Endothelial cell of umbilical vein (primary cell): ENCODE measurements around the gene MISP. TPM values are rescaled to one million over a fixed set of nuclear protein-coding genes. Genes with fewer than 3 reads are reported as not detected.

Experiments used
- BruUV-seq: library from RNA; stranded (reverse); fragments of 400-500 nt; replicated peaks from 2 replicates; lab custom pipeline; 2021; lab: Mats Ljungman, UMichigan
- CTCF ChIA-PET: fragments of 300-600, 350-600 bp; sonication (Branson Sonifier 250); formaldehyde crosslinking; loops from one replicate; lab custom pipeline; 2021; ENCODE audit warnings: antibody characterized with exemption, inconsistent platforms; lab: Charles Lee
- POLR2A ChIA-PET: fragments of 300-600, 350-600 bp; sonication (Branson Sonifier 250); formaldehyde crosslinking; loops from one replicate; lab custom pipeline; 2021; ENCODE audit warnings: antibody characterized with exemption, inconsistent platforms; lab: Charles Lee
- DNase-seq: peaks from one replicate; pipeline ENCODE4 v3.0.0-alpha.2; 2011; ENCODE audit warnings: low read depth, low spot score
- FAIRE-seq: peaks from 2 replicates; lab custom pipeline; 2011; peaks lifted over from hg19 to GRCh38; lab: Jason Lieb, UNC
- H2AFZ ChIP-seq: 2 replicates; pipeline ENCODE4 v1.6.0; 2012; ENCODE audit warnings: low read depth, low read length, control low read depth, inconsistent platforms
- H3K27ac ChIP-seq: 2 replicates; pipeline ENCODE4 v1.5.1; 2011; ENCODE audit warnings: low read depth, mild to moderate bottlenecking, control low read depth, low read length, moderate library complexity; ENCODE audit not compliant: insufficient read depth
- H3K27me3 ChIP-seq, 2 experiments: 2 replicates each; pipeline versions ENCODE4 v1.6.0 to v1.6.1; 2011; ENCODE audit warnings: low read length in 2 of 2, mixed read lengths in 1 of 2; ENCODE audit not compliant: control insufficient read depth in 2 of 2, insufficient read depth in 2 of 2
- H3K36me3 ChIP-seq, 2 experiments: 2 replicates in 1 of 2; 3 replicates in 1 of 2; pipeline ENCODE4 v1.5.1; 2011; ENCODE audit warnings: low read length in 2 of 2, mild to moderate bottlenecking in 1 of 2, moderate library complexity in 1 of 2; ENCODE audit not compliant: control insufficient read depth in 2 of 2, insufficient read depth in 2 of 2; ENCODE audit errors: extremely low read depth in 1 of 2
- H3K4me1 ChIP-seq: 3 replicates; pipeline ENCODE4 v1.5.1; 2011; ENCODE audit warnings: mild to moderate bottlenecking, low read length; ENCODE audit not compliant: control insufficient read depth, insufficient read depth; ENCODE audit errors: extremely low read depth
- H3K4me2 ChIP-seq: 2 replicates; pipeline ENCODE4 v1.6.1; 2011; ENCODE audit warnings: low read length, control low read depth, mixed read lengths; ENCODE audit not compliant: insufficient read depth
- H3K4me3 ChIP-seq, 3 experiments: fragments of 200-600 bp in 1 of 3; sonication (generic), shearing (Covaris generic) in 1 of 3; replicated peaks in 1 of 3; 2 replicates each; pipeline ENCODE4 v1.5.1; 2011 to 2016; ENCODE audit warnings: control low read depth in 3 of 3, low read length in 3 of 3, mild to moderate bottlenecking in 2 of 3, inconsistent platforms in 1 of 3, low read depth in 1 of 3, moderate library complexity in 1 of 3; ENCODE audit not compliant: insufficient read depth in 1 of 3
- H3K79me2 ChIP-seq: 2 replicates; pipeline ENCODE4 v1.6.0; 2012; ENCODE audit warnings: low read length, inconsistent platforms; ENCODE audit not compliant: control insufficient read depth, insufficient read depth
- H3K9ac ChIP-seq: replicated peaks from 2 replicates; pipeline ENCODE3; 2011; ENCODE audit warnings: low read length, control low read depth; ENCODE audit not compliant: insufficient read depth; ENCODE audit errors: extremely low read depth
- H3K9me1 ChIP-seq: replicated peaks from 3 replicates; pipeline ENCODE4 v1.6.0; 2011; ENCODE audit warnings: mild to moderate bottlenecking, low read length; ENCODE audit not compliant: control insufficient read depth, insufficient read depth; ENCODE audit errors: extremely low read depth
- H3K9me3 ChIP-seq: replicated peaks from 2 replicates; pipeline ENCODE4 v1.5.1; 2012; ENCODE audit warnings: low read length, inconsistent platforms; ENCODE audit not compliant: control insufficient read depth, insufficient read depth
- H4K20me1 ChIP-seq: replicated peaks from 2 replicates; pipeline ENCODE3; 2011; ENCODE audit warnings: mild to moderate bottlenecking, low read length; ENCODE audit not compliant: control insufficient read depth, insufficient read depth; ENCODE audit errors: extremely low read depth
- EZH2 ChIP-seq: IDR thresholded peaks from 2 replicates; pipeline ENCODE4 v1.6.1; 2012; ENCODE audit warnings: borderline replicate concordance, low read depth, mild to moderate bottlenecking, moderate library complexity, low read length, inconsistent platforms; ENCODE audit not compliant: severe bottlenecking
- FOS ChIP-seq: IDR thresholded peaks from 2 replicates; pipeline ENCODE4 v1.6.1; 2011; ENCODE audit warnings: mild to moderate bottlenecking, low read length, moderate library complexity, borderline replicate concordance; ENCODE audit not compliant: insufficient read depth
- JUN ChIP-seq: IDR thresholded peaks from 2 replicates; pipeline ENCODE4 v1.6.1; 2011; ENCODE audit warnings: borderline replicate concordance, low read depth; ENCODE audit not compliant: insufficient read length, insufficient read depth
- MYC ChIP-seq: IDR thresholded peaks from one replicate; pipeline ENCODE4 v1.6.1; 2011; ENCODE audit warnings: mild to moderate bottlenecking, low read depth, low read length
- POLR2A ChIP-seq: IDR thresholded peaks from 2 replicates; pipeline ENCODE4 v1.6.1; 2012; ENCODE audit warnings: low read depth, mild to moderate bottlenecking, control low read depth, low read length
- POLR2AphosphoS5 ChIP-seq: IDR thresholded peaks from 2 replicates; pipeline ENCODE4 v1.6.1; 2012; ENCODE audit warnings: low read depth, mild to moderate bottlenecking, control low read depth, low read length, moderate library complexity; ENCODE audit not compliant: insufficient read depth
- dilution Hi-C: fragments of 300-500 bp; cut with MboI; formaldehyde crosslinking; loops from one replicate; pipeline ENCODE4 v1.15.0; 2019; ENCODE audit warnings: low sequenced_read_pairs; ENCODE audit not compliant: extremely low pct_ligation_motif_present
- intact Hi-C: fragments of 100-400 bp; cut with micrococcal nuclease; formaldehyde crosslinking; loops from one replicate; pipeline ENCODE4 v1.10.0; 2022
- polyA plus RNA-seq, 4 experiments: library from polyadenylated mRNA; depleted of rRNA in 3 of 4; stranded (reverse) in 3 of 4; unstranded in 1 of 4; fragments of >200 nt; gene quantifications; 2 replicates each; pipeline versions ENCODE4 v1.2.1 to v1.2.3, GENCODE V29; 2011 to 2012; ENCODE audit warnings: missing spikeins in 1 of 4
- total RNA-seq: library from RNA; stranded (reverse); gene quantifications from 2 replicates; pipeline ENCODE4 v1.2.3, GENCODE V29; 2021
- TF ChIP-seq, protein P1 (sequence below): IDR thresholded peaks from 2 replicates; pipeline ENCODE4 v1.6.1; 2011; ENCODE audit not compliant: insufficient read depth, insufficient read length
- TF ChIP-seq, protein P2 (sequence below), 2 donors: IDR thresholded peaks; 1 replicate in 1 of 2; 2 replicates in 1 of 2; pipeline ENCODE4 v1.5.1; 2011; ENCODE audit warnings: low read length in 2 of 2, mild to moderate bottlenecking in 2 of 2, moderate library complexity in 2 of 2, control low read depth in 1 of 2, inconsistent platforms in 1 of 2, low read depth in 1 of 2; ENCODE audit not compliant: insufficient read depth in 1 of 2; ENCODE audit errors: extremely low read depth in 1 of 2

Gene MISP
- total and polyA plus RNA-seq, 2 donors (not counting 3 experiments of a cell fraction or from before 2014, with no cell fraction given): not detected

DNA sequence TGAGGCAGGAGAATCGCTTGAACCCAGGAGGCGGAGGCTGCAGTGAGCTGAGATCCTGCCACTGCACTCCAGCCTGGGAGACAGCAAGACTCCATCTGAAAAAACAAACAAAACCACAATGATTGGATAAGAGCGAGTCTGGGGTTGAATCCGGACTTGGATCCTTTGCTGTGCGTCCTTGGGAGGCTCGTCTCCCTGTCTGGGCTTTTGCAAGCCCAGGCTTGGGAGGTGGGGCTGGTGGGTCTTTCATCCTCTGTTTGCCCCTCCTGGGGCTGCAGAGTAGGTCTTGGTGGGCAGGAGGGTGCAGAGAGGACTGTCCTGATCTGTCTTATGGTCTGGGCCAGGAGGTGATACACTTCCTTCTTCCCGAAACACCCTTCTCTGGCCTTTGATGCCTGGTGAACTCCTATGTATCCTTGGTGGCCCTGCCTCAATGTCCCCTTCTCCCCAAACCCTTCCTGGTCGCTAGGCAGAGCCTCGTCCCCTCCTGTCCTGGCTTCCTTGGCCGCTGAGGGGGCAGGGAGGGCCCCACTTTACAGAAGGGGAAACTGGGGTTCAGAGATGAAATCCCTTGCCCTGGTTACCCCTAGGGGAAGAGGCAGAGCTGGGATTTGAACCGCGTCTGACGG lies 25.3 kb upstream of the MISP start:
- H3K9ac ChIP-seq: no peak overlapping the region
- DNase-seq: no peak
- POLR2A ChIA-PET: no interaction called here
- no peak overlapping the region for H2AFZ ChIP-seq
- CTCF ChIA-PET: interaction anchor here (0.7 to 2.0 kb wide), 2 partner anchors 8 to 16 kb away, joined by 3 to 10 read pairs; no protein-coding TSS in a partner anchor
- no TSS peak for BruUV-seq
- no peaks in the 10 kb centered on the region for H4K20me1 ChIP-seq
- H3K9me1 ChIP-seq: no peaks in the 10 kb centered on the region
- H3K9me3 ChIP-seq: no peaks in the 10 kb centered on the region
- no peak overlapping the region for H3K4me3 ChIP-seq
- FAIRE-seq: no peak
- no peaks in the 10 kb centered on the region for H3K79me2 ChIP-seq
- no peak overlapping the region for H3K27ac ChIP-seq
- H3K4me1 ChIP-seq: peaks cover 8% of the 10 kb centered on the region
- H3K36me3 ChIP-seq: no peaks in the 10 kb centered on the region
- TF ChIP-seq, protein P1, sequence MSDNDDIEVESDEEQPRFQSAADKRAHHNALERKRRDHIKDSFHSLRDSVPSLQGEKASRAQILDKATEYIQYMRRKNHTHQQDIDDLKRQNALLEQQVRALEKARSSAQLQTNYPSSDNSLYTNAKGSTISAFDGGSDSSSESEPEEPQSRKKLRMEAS: no peak
- TF ChIP-seq FOS (no peak), MYC (no peak), POLR2A (no peak), JUN (no peak), POLR2AphosphoS5 (no peak), EZH2 (no peak)
- TF ChIP-seq, protein P2, sequence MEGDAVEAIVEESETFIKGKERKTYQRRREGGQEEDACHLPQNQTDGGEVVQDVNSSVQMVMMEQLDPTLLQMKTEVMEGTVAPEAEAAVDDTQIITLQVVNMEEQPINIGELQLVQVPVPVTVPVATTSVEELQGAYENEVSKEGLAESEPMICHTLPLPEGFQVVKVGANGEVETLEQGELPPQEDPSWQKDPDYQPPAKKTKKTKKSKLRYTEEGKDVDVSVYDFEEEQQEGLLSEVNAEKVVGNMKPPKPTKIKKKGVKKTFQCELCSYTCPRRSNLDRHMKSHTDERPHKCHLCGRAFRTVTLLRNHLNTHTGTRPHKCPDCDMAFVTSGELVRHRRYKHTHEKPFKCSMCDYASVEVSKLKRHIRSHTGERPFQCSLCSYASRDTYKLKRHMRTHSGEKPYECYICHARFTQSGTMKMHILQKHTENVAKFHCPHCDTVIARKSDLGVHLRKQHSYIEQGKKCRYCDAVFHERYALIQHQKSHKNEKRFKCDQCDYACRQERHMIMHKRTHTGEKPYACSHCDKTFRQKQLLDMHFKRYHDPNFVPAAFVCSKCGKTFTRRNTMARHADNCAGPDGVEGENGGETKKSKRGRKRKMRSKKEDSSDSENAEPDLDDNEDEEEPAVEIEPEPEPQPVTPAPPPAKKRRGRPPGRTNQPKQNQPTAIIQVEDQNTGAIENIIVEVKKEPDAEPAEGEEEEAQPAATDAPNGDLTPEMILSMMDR (IDR thresholded peaks at IDR 0.05; ENCODE audit: extremely low read depth in 1 of 2, insufficient read depth in 1 of 2, low read depth in 1 of 2, low read length in 2 of 2): no peak
- no peak overlapping the region for H3K4me2 ChIP-seq
- intact Hi-C loops: no loop called here
- H3K27me3 ChIP-seq: no peaks in the 10 kb centered on the region
- dilution Hi-C loops: no loop called here
